Measurements from ENCODE around the gene SAMD11. TPM values are rescaled to one million over a fixed set of nuclear protein-coding genes. Genes with fewer than 3 reads are reported as not detected.

SAMD11 gene
- total and polyA plus RNA-seq, 10 of the 15 experiments (the other 5 are each of a cell fraction or from before 2014, with no cell fraction given): 0.04 to 0.31 (median 0.19) TPM; not detected in 6

- Histone ChIP-seq H2AFZ (ENCODE audit: control insufficient read depth, low read depth, low read length) (no peak overlapping the region), H3K9ac (ENCODE audit: control insufficient read depth, insufficient read depth, low read length) (no peak overlapping the region), H3K4me3 (no peak overlapping the region), H3K36me3 (ENCODE audit: control insufficient read depth in 2 of 2, insufficient read depth in 2 of 2, low read length in 1 of 2) (no peaks in the 10 kb centered on the region), H3K4me1 (ENCODE audit: control insufficient read depth, insufficient read depth, low read length) (no peaks in the 10 kb centered on the region), H3K27ac (ENCODE audit: control insufficient read depth, insufficient read depth) (no peak overlapping the region), H3K9me3 (replicated peaks; ENCODE audit: control insufficient read depth, insufficient read depth, low read length) (no peaks in the 10 kb centered on the region), H3K27me3 (replicated peaks in 1 of 2; ENCODE audit: control insufficient read depth in 2 of 2, insufficient read depth in 2 of 2, low read length in 1 of 2) (peaks cover 2% of the 10 kb centered on the region in 2 experiments; a peak in 3 of 4 replicates), H3K4me2 (ENCODE audit: control insufficient read depth, insufficient read depth) (no peak overlapping the region), H3K79me2 (ENCODE audit: control insufficient read depth, insufficient read depth, low read length) (no peaks in the 10 kb centered on the region), H4K20me1 (ENCODE audit: control insufficient read depth, insufficient read depth) (no peaks in the 10 kb centered on the region; the same call in none of the 2 replicates)
- ChIA-PET CTCF (no interaction called here), SMC1A (ENCODE audit: uncharacterized antibody, unreplicated experiment) (no interaction called here), RAD21 (ENCODE audit: unreplicated experiment) (no interaction called here), POLR2A (no interaction called here)
- intact Hi-C loops (cut with micrococcal nuclease; ENCODE audit: unreplicated experiment) (no loop called here), in situ Hi-C loops (cut with MboI) (no loop called here)
- FAIRE-seq (no peak), ATAC-seq (no peak), DNase-seq (ENCODE audit: low read depth, low spot score) (no peak)
- TF ChIP-seq HDAC6 (IDR thresholded peaks at IDR 0.05; ENCODE audit: unreplicated experiment) (no peak), MYC (IDR thresholded peaks at IDR 0.05; ENCODE audit: insufficient read depth, insufficient read length, insufficient replicate concordance, low read length, severe bottlenecking) (no peak), EP300 (IDR thresholded peaks at IDR 0.05; ENCODE audit: borderline replicate concordance in 1 of 2, control insufficient read depth in 1 of 2, low read depth in 2 of 2, low read length in 2 of 2) (no peak), CHD1 (IDR thresholded peaks at IDR 0.05; ENCODE audit: low read depth, low read length) (no peak), NKRF (conservative IDR thresholded peaks at IDR 0.05) (no peak), ZNF274 (IDR thresholded peaks at IDR 0.05; ENCODE audit: insufficient read depth, insufficient read length) (no peak), FOS (IDR thresholded peaks at IDR 0.05; ENCODE audit: borderline replicate concordance, extremely low read depth, insufficient read length) (no peak), MEF2A (IDR thresholded peaks at IDR 0.05; ENCODE audit: insufficient read depth, low read depth, low read length) (no peak), ZNF687 (IDR thresholded peaks at IDR 0.05) (no peak), FOXM1 (IDR thresholded peaks at IDR 0.05; ENCODE audit: low read depth, low read length) (no peak), BCLAF1 (IDR thresholded peaks at IDR 0.05) (no peak), SMAD5 (IDR thresholded peaks at IDR 0.05; ENCODE audit: low read depth) (no peak), ZNF24 (IDR thresholded peaks at IDR 0.05) (no peak), EED (IDR thresholded peaks at IDR 0.05; ENCODE audit: low read depth) (no peak), POLR2A (IDR thresholded peaks at IDR 0.05; ENCODE audit: low read depth, low read length) (no peak)
- no TSS peak for BruUV-seq (replicated peaks)
- 20% methylated on average over 31 of the region's 31 CpGs for WGBS (ENCODE audit: insufficient coverage, insufficient replicate concordance, low lambda C conversion rate, missing lambda C conversion rate)
Measured at GRCh38 chr1:916173-917075, 7.3 kb upstream of the SAMD11 start.
